Measurements from ENCODE around the gene ADGRB3.

The ADGRB3 gene

DNA sequence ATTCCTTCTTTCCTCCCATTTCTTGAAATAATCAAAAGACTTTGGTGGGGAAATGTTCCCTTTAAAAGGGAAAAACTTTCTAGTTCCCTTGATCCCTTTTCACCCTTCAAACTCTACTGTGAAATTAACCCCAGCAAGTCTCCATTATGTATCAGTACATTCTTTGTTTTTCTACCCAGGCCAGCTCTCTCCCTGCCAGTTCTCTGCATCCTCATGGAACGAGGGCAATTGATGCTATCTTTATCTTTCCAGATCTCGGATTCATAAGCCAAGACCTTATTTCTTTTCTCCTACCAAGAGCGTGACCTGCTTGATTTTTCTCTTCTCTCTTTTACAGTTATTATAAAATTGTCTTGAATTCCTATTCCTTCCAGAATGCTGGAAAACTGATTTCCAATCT lies 75.8 kb downstream of the ADGRB3 start:
- no peak overlapping the region for H3K4me3 ChIP-seq (ENCODE audit: low read length)
- no peak for DNase-seq (ENCODE audit: low read depth)
- TF ChIP-seq CTCF (IDR thresholded peaks at IDR 0.05; ENCODE audit: insufficient read depth, low read depth, low read length, missing control alignments), result no peak

- no peak for DNase-seq (ENCODE audit: low read depth)
- H3K4me3 ChIP-seq (ENCODE audit: low read length), result no peak overlapping the region
- no peak for TF ChIP-seq CTCF (IDR thresholded peaks at IDR 0.05; ENCODE audit: insufficient read depth, low read depth, low read length, missing control alignments)
Measured at GRCh38 chr6:68711386-68712000, 76.4 kb downstream of the ADGRB3 start.

DNA sequence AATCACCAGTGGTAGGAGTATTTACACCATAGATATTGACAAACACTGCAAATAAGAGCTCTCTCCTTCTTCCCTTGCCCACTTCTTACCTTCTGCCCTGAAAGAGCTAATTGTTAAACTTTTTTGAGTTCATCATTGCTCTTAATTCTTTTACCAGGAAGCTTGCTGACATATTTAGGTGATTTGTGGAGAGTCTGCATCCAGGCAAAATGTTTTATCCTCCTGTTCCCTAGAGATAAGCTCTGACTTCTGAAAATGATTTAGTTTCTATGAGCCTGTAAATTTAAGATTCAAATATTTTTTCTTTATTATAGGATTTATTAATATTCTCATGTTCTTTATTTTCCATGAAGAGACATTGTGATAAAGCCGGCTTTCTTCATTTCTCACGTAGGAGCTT lies 81.5 kb downstream of the ADGRB3 start:
- no peak for TF ChIP-seq CTCF (IDR thresholded peaks at IDR 0.05; ENCODE audit: insufficient read depth, low read depth, low read length, missing control alignments)
- DNase-seq (ENCODE audit: low read depth), result no peak
- no peak overlapping the region for H3K4me3 ChIP-seq (ENCODE audit: low read length)

DNA sequence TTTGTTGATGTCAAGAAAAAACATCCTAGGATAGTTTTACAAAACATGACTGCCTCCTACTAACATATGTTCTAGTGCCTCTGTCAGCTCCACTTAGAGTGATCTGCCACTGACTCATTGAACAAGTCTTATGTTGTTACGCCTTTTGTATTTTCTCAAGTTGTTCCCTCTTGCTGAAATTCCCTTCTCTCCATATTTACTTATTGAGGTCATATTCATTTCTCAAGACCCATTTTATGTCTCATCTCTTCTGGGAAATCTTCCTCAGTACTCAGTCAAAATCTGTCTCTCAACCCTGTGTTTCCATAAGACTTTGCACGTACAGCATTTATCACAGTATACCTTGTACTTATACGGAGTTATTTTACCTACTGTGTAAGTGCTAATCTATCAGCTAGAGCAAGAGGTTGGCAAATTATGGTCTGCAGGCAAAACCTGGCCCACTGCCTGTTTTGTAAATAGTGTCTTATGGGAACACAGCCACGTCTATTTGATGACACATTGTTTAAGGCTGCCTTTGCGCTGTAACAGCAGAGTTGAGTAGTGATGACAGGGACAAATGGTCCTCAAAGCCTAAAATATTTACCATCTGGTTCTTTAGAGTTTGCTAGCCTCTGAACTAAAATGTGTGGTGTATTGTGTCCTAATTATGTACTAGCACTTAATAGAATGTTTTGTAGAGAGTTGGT lies 83.4 kb downstream of the ADGRB3 start:
- peak; percentile 42 for DNase-seq (ENCODE audit: low read depth)

GRCh38 chr6:68719761-68720160 lies 84.7 kb downstream of the ADGRB3 start:
- no peak overlapping the region for H3K4me3 ChIP-seq (ENCODE audit: low read length)
- TF ChIP-seq CTCF (IDR thresholded peaks at IDR 0.05; ENCODE audit: insufficient read depth, low read depth, low read length, missing control alignments), result no peak
- no peak for DNase-seq (ENCODE audit: low read depth)

More for the DNA sequence above, 83.4 kb downstream of the ADGRB3 start:
- H3K4me3 ChIP-seq (ENCODE audit: low read length), result no peak overlapping the region
- no peak for TF ChIP-seq CTCF (IDR thresholded peaks at IDR 0.05; ENCODE audit: insufficient read depth, low read depth, low read length, missing control alignments)

- TF ChIP-seq CTCF (IDR thresholded peaks at IDR 0.05; ENCODE audit: insufficient read depth, low read depth, low read length, missing control alignments), result no peak
- no peak for DNase-seq (ENCODE audit: low read depth)
- H3K4me3 ChIP-seq (ENCODE audit: low read length), result no peak overlapping the region
Measured at GRCh38 chr6:68722891-68723527, 87.9 kb downstream of the ADGRB3 start.

Data from epithelial cell of esophagus (primary cell).